H1 (cell line): ENCODE measurements around the gene PSMC4. TPM values are rescaled to one million over a fixed set of nuclear protein-coding genes. Genes with fewer than 3 reads are reported as not detected.

Source experiments
- CTCF ChIA-PET: fragments of 300-600 bp; sonication (Branson Sonifier 250); formaldehyde crosslinking; loops from one replicate; lab custom pipeline; 2021; ENCODE audit not compliant: partially characterized antibody; lab: Charles Lee
- POLR2A ChIA-PET: fragments of 300-600 bp; sonication (Branson Sonifier 250); formaldehyde crosslinking; loops from one replicate; lab custom pipeline; 2021; ENCODE audit warnings: inconsistent platforms; ENCODE audit not compliant: partially characterized antibody; lab: Charles Lee
- DNase-seq, 2 experiments: peaks; one replicate each; pipeline versions ENCODE4 v3.0.0 to v3.0.0-alpha.2; 2010 to 2022; ENCODE audit warnings: low spot score in 2 of 2, low read depth in 1 of 2, mixed read lengths in 1 of 2
- FAIRE-seq: peaks from 2 replicates; lab custom pipeline; 2011; peaks lifted over from hg19 to GRCh38; lab: Jason Lieb, UNC
- H2AFZ ChIP-seq: 2 replicates; pipeline ENCODE4 v1.8.1; 2012; ENCODE audit warnings: low read length, inconsistent platforms
- H2AK5ac ChIP-seq: 2 replicates; pipeline ENCODE4 v1.6.1; 2013; ENCODE audit warnings: low read depth, low read length
- H2BK120ac ChIP-seq: replicated peaks from 2 replicates; pipeline ENCODE3; 2013; ENCODE audit warnings: low read depth, low read length, inconsistent platforms
- H2BK12ac ChIP-seq: 2 replicates; pipeline ENCODE4 v1.6.1; 2013; ENCODE audit warnings: low read depth, low read length
- H2BK15ac ChIP-seq: 2 replicates; pipeline ENCODE4 v1.6.1; 2013; ENCODE audit warnings: low read length
- H2BK20ac ChIP-seq: 2 replicates; pipeline ENCODE4 v1.6.1; 2013; ENCODE audit warnings: low read length
- H2BK5ac ChIP-seq: 2 replicates; pipeline ENCODE4 v1.6.1; 2013; ENCODE audit warnings: low read depth, low read length
- H3K14ac ChIP-seq: 2 replicates; pipeline ENCODE4 v1.6.1; 2013; ENCODE audit warnings: inconsistent platforms; ENCODE audit not compliant: insufficient read length
- H3K18ac ChIP-seq: 2 replicates; pipeline ENCODE4 v1.6.1; 2013; ENCODE audit warnings: low read length; ENCODE audit errors: extremely low read depth
- H3K23ac ChIP-seq: 2 replicates; pipeline ENCODE4 v1.6.1; 2013; ENCODE audit warnings: inconsistent platforms; ENCODE audit not compliant: insufficient read length
- H3K23me2 ChIP-seq: 2 replicates; pipeline ENCODE4 v1.6.1; 2013; ENCODE audit warnings: low read depth, low read length
- H3K27ac ChIP-seq: 2 replicates; pipeline ENCODE4 v1.6.1; 2011; ENCODE audit warnings: low read depth, low read length, inconsistent platforms
- H3K27me3 ChIP-seq, 4 experiments: replicated peaks in 1 of 4; 1 replicate in 1 of 4; 2 replicates in 3 of 4; pipeline versions ENCODE4 v1.6.1 to v1.8.1; 2011 to 2013; ENCODE audit warnings: low read length in 3 of 4, mild to moderate bottlenecking in 3 of 4, inconsistent platforms in 2 of 4, mixed read lengths in 2 of 4, moderate library complexity in 1 of 4; ENCODE audit not compliant: control insufficient read depth in 3 of 4, insufficient read depth in 3 of 4; ENCODE audit errors: extremely low read depth in 1 of 4
- H3K36me3 ChIP-seq, 4 experiments: 2 replicates each; pipeline versions ENCODE4 v1.6.1 to v1.8.1; 2011 to 2013; ENCODE audit warnings: mild to moderate bottlenecking in 4 of 4, low read length in 3 of 4, moderate library complexity in 2 of 4, control low read depth in 1 of 4, inconsistent platforms in 1 of 4; ENCODE audit not compliant: insufficient read depth in 4 of 4, control insufficient read depth in 2 of 4
- H3K4ac ChIP-seq: replicated peaks from 2 replicates; pipeline ENCODE3; 2013; ENCODE audit warnings: low read length, low read depth, mixed read lengths, inconsistent platforms; ENCODE audit not compliant: insufficient read length
- H3K4me1 ChIP-seq, 4 experiments: replicated peaks in 1 of 4; 1 replicate in 1 of 4; 2 replicates in 3 of 4; pipeline versions ENCODE4 v1.6.1 to v1.8.1; 2011 to 2013; ENCODE audit warnings: low read length in 3 of 4, inconsistent platforms in 2 of 4, mixed read lengths in 1 of 4; ENCODE audit not compliant: insufficient read depth in 4 of 4, control insufficient read depth in 3 of 4
- H3K4me2 ChIP-seq, 2 experiments: 2 replicates each; pipeline versions ENCODE4 v1.6.1 to v1.8.1; 2011 to 2013; ENCODE audit warnings: low read depth in 2 of 2, low read length in 2 of 2, control low read depth in 1 of 2, inconsistent platforms in 1 of 2, mild to moderate bottlenecking in 1 of 2; ENCODE audit not compliant: insufficient read depth in 1 of 2
- H3K4me3 ChIP-seq, 4 experiments: fragments of 200-600, 300-600 bp in 1 of 4; sonication (generic), shearing (Covaris generic), sonication (Bioruptor Twin) in 1 of 4; 2 replicates each; pipeline versions ENCODE4 v1.5.1 to v1.8.1; 2011 to 2016; ENCODE audit warnings: low read length in 4 of 4, low read depth in 3 of 4, control low read depth in 2 of 4, inconsistent platforms in 2 of 4, mild to moderate bottlenecking in 2 of 4, mixed read lengths in 1 of 4, moderate library complexity in 1 of 4; ENCODE audit not compliant: insufficient read depth in 2 of 4; ENCODE audit errors: extremely low read depth in 1 of 4
- H3K56ac ChIP-seq: replicated peaks from 2 replicates; pipeline ENCODE3; 2013; ENCODE audit warnings: low read depth, mild to moderate bottlenecking, mixed read lengths, low read length, inconsistent platforms; ENCODE audit not compliant: insufficient read length
- H3K79me1 ChIP-seq: 2 replicates; pipeline ENCODE4 v1.6.1; 2013; ENCODE audit warnings: low read depth, low read length, control low read depth
- H3K79me2 ChIP-seq, 2 experiments: 2 replicates each; pipeline versions ENCODE4 v1.6.1 to v1.8.1; 2012 to 2013; ENCODE audit warnings: low read length in 2 of 2, mild to moderate bottlenecking in 2 of 2, inconsistent platforms in 1 of 2; ENCODE audit not compliant: insufficient read depth in 2 of 2, control insufficient read depth in 1 of 2
- H3K9ac ChIP-seq, 4 experiments: replicated peaks in 1 of 4; 1 replicate in 1 of 4; 2 replicates in 3 of 4; pipeline versions ENCODE4 v1.6.1 to v1.8.1; 2011 to 2013; ENCODE audit warnings: low read depth in 3 of 4, low read length in 3 of 4, control low read depth in 2 of 4, mild to moderate bottlenecking in 2 of 4, moderate library complexity in 2 of 4, inconsistent platforms in 1 of 4; ENCODE audit errors: extremely low read depth in 1 of 4
- H3K9me3 ChIP-seq, 2 experiments: 2 replicates each; pipeline versions ENCODE4 v1.6.1 to v1.8.1; 2012 to 2013; ENCODE audit warnings: mild to moderate bottlenecking in 2 of 2, moderate library complexity in 2 of 2, control low read depth in 1 of 2, inconsistent platforms in 1 of 2, low read depth in 1 of 2, low read length in 1 of 2, mixed read lengths in 1 of 2; ENCODE audit not compliant: insufficient read depth in 2 of 2
- H4K20me1 ChIP-seq, 2 experiments: replicated peaks in 1 of 2; 2 replicates each; pipeline versions ENCODE3 to v1.8.1; 2011 to 2013; ENCODE audit warnings: inconsistent platforms in 2 of 2, low read length in 2 of 2, mild to moderate bottlenecking in 1 of 2; ENCODE audit not compliant: insufficient read depth in 2 of 2, control insufficient read depth in 1 of 2
- H4K5ac ChIP-seq: 2 replicates; pipeline ENCODE4 v1.6.1; 2013; ENCODE audit warnings: low read length, low read depth, mixed read lengths, inconsistent platforms; ENCODE audit not compliant: insufficient read length
- H4K8ac ChIP-seq: 2 replicates; pipeline ENCODE4 v1.8.0; 2013; ENCODE audit warnings: mild to moderate bottlenecking, moderate library complexity, low read length, inconsistent platforms; ENCODE audit not compliant: insufficient read depth; ENCODE audit errors: extremely low read depth
- H4K91ac ChIP-seq: replicated peaks from 2 replicates; pipeline ENCODE3; 2013; ENCODE audit warnings: low read length, mixed read lengths, inconsistent platforms; ENCODE audit not compliant: insufficient read length
- ASH2L ChIP-seq: fragments of 200-600, 300-600 bp; sonication (generic); IDR thresholded peaks from one replicate; pipeline ENCODE4 v1.7.1; 2017; ENCODE audit warnings: low read length
- EGR1 ChIP-seq: IDR thresholded peaks from 2 replicates; pipeline ENCODE4 v1.6.1; 2011; ENCODE audit warnings: low read depth, low read length, borderline replicate concordance
- RFX5 ChIP-seq: IDR thresholded peaks from 2 replicates; pipeline ENCODE4 v1.6.1; 2011; ENCODE audit warnings: low read depth, low read length, improper control_type of control experiment, borderline replicate concordance
- SAP30 ChIP-seq: fragments of 300-600 bp; sonication (generic); IDR thresholded peaks from 2 replicates; pipeline ENCODE4 v1.7.1; 2012; ENCODE audit warnings: low read length, moderate library complexity, mild to moderate bottlenecking, inconsistent platforms; ENCODE audit not compliant: insufficient read depth, insufficient replicate concordance
- SP1 ChIP-seq: IDR thresholded peaks from 2 replicates; pipeline ENCODE4 v1.6.1; 2011; ENCODE audit warnings: low read depth, low read length
- TAF1 ChIP-seq: IDR thresholded peaks from 2 replicates; pipeline ENCODE4 v1.6.1; 2011; ENCODE audit warnings: mild to moderate bottlenecking, low read depth, low read length
- WGBS, 2 experiments: shearing (Covaris generic) in 1 of 2; methylation state at CpG; one replicate each; pipeline versions ENCODE4 v1.1.6 to v1.1.7; 2013 to 2015; ENCODE audit warnings: low lambda C conversion rate in 2 of 2, mixed read lengths in 2 of 2, inconsistent platforms in 1 of 2, low coverage in 1 of 2, missing lambda C conversion rate in 1 of 2; ENCODE audit not compliant: insufficient replicate concordance in 2 of 2, insufficient coverage in 1 of 2, insufficient read length in 1 of 2; ENCODE audit errors: extremely low coverage in 1 of 2, missing lambda C conversion rate in 1 of 2; 5-methylcytosine and 5-hydroxymethylcytosine counted together
- polyA plus RNA-seq, 7 experiments: library from polyadenylated mRNA; depleted of rRNA in 3 of 7; stranded (reverse) in 5 of 7; unstranded in 2 of 7; fragments of >200 nt in 5 of 7; fragments of 200-250 nt in 2 of 7; gene quantifications; 1 replicate in 5 of 7; 2 replicates in 1 of 7; 4 replicates in 1 of 7; pipeline versions ENCODE4 v1.2.1 to v1.2.3, GENCODE V29; 2011 to 2013; ENCODE audit warnings: missing spikeins in 2 of 7, mixed read lengths in 2 of 7
- total RNA-seq: library from RNA; stranded (reverse); fragmentation: NEBNext Ultra II Directional; extraction: Animal tissue kit (Norgen Biotek cat#: 25700); gene quantifications from 2 replicates; pipeline ENCODE4 v1.2.1, GENCODE V29; 2021

PSMC4 gene
- total and polyA plus RNA-seq, 2 of the 8 experiments (the other 6 are each of a cell fraction or from before 2014, with no cell fraction given) = 116 to 126 TPM

DNA sequence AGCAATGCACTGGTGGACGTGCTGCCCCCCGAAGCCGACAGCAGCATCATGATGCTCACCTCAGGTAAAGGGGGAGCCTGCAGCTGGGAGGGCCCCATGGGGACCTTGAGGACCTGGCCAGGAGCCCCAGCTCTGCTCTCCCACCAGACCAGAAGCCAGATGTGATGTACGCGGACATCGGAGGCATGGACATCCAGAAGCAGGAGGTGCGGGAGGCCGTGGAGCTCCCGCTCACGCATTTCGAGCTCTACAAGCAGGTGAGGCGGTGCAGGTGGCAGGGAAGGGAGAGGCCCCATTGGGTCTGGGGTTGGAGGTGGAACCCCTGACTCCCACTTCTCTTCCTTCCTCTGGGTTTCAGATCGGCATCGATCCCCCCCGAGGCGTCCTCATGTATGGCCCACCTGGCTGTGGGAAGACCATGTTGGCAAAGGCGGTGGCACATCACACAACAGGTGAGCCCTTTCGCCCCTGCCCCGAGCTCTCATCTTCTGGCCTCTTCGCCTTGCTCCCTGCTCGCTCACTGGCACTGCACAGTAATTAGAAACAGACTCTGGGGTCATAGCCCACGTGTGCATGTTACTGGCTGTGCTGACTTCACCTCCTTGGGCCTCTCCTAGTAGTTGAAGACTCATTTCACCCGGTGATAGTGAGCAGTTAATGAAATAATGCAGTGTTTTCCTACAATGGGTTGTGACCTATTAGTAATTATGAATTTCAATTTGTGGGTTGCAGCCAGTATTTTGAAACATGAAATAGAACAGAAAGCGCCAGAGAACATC lies 3.6 kb downstream of the PSMC4 start:
- no peak overlapping the region for H3K27ac ChIP-seq
- no peaks in the 10 kb centered on the region for H3K27me3 ChIP-seq
- H3K36me3 ChIP-seq = peaks cover 25 to 57% (median 37%) of the 10 kb centered on the region in 4 experiments
- peaks cover 0 to 2% (median 0%) of the 10 kb centered on the region in 4 experiments; a peak in 1 of 7 replicates for H3K4me1 ChIP-seq
- H2BK15ac ChIP-seq = no peak overlapping the region
- no peak for FAIRE-seq
- H3K56ac ChIP-seq = no peak overlapping the region
- H3K4ac ChIP-seq = no peak overlapping the region
- H3K9me3 ChIP-seq = no peaks in the 10 kb centered on the region
- no peak overlapping the region for H2BK120ac ChIP-seq
- H4K5ac ChIP-seq = no peak overlapping the region
- H3K9ac ChIP-seq = no peak overlapping the region
- H3K4me2 ChIP-seq = no peak overlapping the region
- H2BK12ac ChIP-seq = no peak overlapping the region
- no peak overlapping the region for H4K91ac ChIP-seq
- H3K14ac ChIP-seq = no peak overlapping the region
- H2BK20ac ChIP-seq = no peak overlapping the region
- no peak overlapping the region for H3K23ac ChIP-seq
- no peak overlapping the region for H2AFZ ChIP-seq
- WGBS, 2 experiments = 96% methylated on average over 19 of the region's 24 CpGs; no CpG with 5 or more reads in 1 of the 2 experiments
- no peak for DNase-seq
- H4K8ac ChIP-seq = no peak overlapping the region
- peaks cover 5% of the 10 kb centered on the region for H3K23me2 ChIP-seq
- no peak overlapping the region for H2AK5ac ChIP-seq
- peaks cover 3 to 21% of the 10 kb centered on the region in 2 experiments; a peak in 3 of 4 replicates for H3K79me2 ChIP-seq
- no peak overlapping the region for H3K4me3 ChIP-seq
- H2BK5ac ChIP-seq = no peak overlapping the region
- ChIA-PET POLR2A (interaction anchor here (0.6 to 0.9 kb wide), 2 partner anchors 32 to 60 kb away, joined by 3 read pairs; no protein-coding TSS in a partner anchor), CTCF (interaction anchor here (0.9 kb wide), 1 partner anchor 129 kb away, joined by 3 read pairs; no protein-coding TSS in a partner anchor)
- no peak overlapping the region for H3K18ac ChIP-seq
- H4K20me1 ChIP-seq = peaks cover 2 to 10% of the 10 kb centered on the region in 2 experiments
- H3K79me1 ChIP-seq = peaks cover 6% of the 10 kb centered on the region; the same call in 1 of the 2 replicates
- TF ChIP-seq TAF1 = no peak
- TF ChIP-seq ASH2L = no peak
- no peak for TF ChIP-seq RFX5
- TF ChIP-seq SP1 = no peak
- no peak for TF ChIP-seq EGR1
- no peak for TF ChIP-seq SAP30
